ENCODE data around the gene REEP5. TPM values are rescaled to one million over a fixed set of nuclear protein-coding genes. Genes with fewer than 3 reads are reported as not detected.

The REEP5 gene
- total and polyA plus RNA-seq, 9 of the 15 experiments (the other 6 are each of a cell fraction or from before 2014, with no cell fraction given) = 14.7 to 102 (median 36.0) TPM

GRCh38 chr5:112948458-112948857, 26.4 kb upstream of the REEP5 start:
- ChIA-PET CTCF (ENCODE audit: low intra/inter-chr PET ratio) (no interaction called here), POLR2A (interaction anchor here (0.6 kb wide), 1 partner anchor 12 kb away, joined by 3 read pairs; no protein-coding TSS in a partner anchor)
- Histone ChIP-seq H3K9me1 (ENCODE audit: control insufficient read depth, insufficient read depth, low read length) (no peaks in the 10 kb centered on the region), H3K36me3 (ENCODE audit: control insufficient read depth, insufficient read depth, low read length) (no peaks in the 10 kb centered on the region), H3K27ac (ENCODE audit: extremely low read depth, low read depth, low read length) (no peak overlapping the region), H3K79me2 (ENCODE audit: control insufficient read depth, insufficient read depth, low read length) (no peaks in the 10 kb centered on the region), H3K4me2 (ENCODE audit: insufficient read depth, low read length) (no peak overlapping the region), H3K27me3 (ENCODE audit: control insufficient read depth in 2 of 2, insufficient read depth in 2 of 2, low read length in 2 of 2) (no peaks in the 10 kb centered on the region; a peak in 1 of 5 replicates), H3K4me1 (replicated peaks in 1 of 2; ENCODE audit: control insufficient read depth in 2 of 2, insufficient read depth in 2 of 2, low read length in 2 of 2) (no peaks in the 10 kb centered on the region; a peak in 1 of 5 replicates), H3K9ac (ENCODE audit: insufficient read depth in 1 of 2, low read depth in 2 of 2, low read length in 2 of 2) (no peak overlapping the region), H2AFZ (ENCODE audit: low read depth, low read length) (no peak overlapping the region), H4K20me1 (replicated peaks; ENCODE audit: control insufficient read depth, insufficient read depth, low read length) (no peaks in the 10 kb centered on the region), H3K4me3 (no peak overlapping the region), H3K9me3 (replicated peaks; ENCODE audit: control insufficient read depth, insufficient read depth, low read depth, low read length) (no peaks in the 10 kb centered on the region)
- DNase-seq (ENCODE audit: extremely low read depth in 1 of 4, low spot score in 3 of 4) (no peak), ATAC-seq (no peak), FAIRE-seq (no peak)
- TF ChIP-seq MAFK (IDR thresholded peaks at IDR 0.05; ENCODE audit: low read length) = peak; percentile 27; the same call in 1 of the 2 replicates
- no peak for TF ChIP-seq CHAMP1 (IDR thresholded peaks at IDR 0.05)
- peak; percentile 9; the same call in 1 of the 2 replicates for TF ChIP-seq MAFG (tag; conservative IDR thresholded peaks at IDR 0.05)
- no peak for TF ChIP-seq CEBPG (CRISPR knock-in tag; IDR thresholded peaks at IDR 0.05)
- TF ChIP-seq CEBPG (tag; conservative IDR thresholded peaks at IDR 0.05 in 1 of 2, IDR thresholded peaks at IDR 0.05 in 1 of 2) = peak; percentile 22 to 44; a peak in 1 of 4 replicates
- TF ChIP-seq MAFF (IDR thresholded peaks at IDR 0.05; ENCODE audit: low read length) = peak; percentile 42; the same call in 1 of the 2 replicates
- peak; percentile 87 for TF ChIP-seq ZNF316 (IDR thresholded peaks at IDR 0.05)
- peak; percentile 54; the same call in 1 of the 2 replicates for TF ChIP-seq C11orf30 (IDR thresholded peaks at IDR 0.05; ENCODE audit: low read depth)
- TF ChIP-seq NELFE (IDR thresholded peaks at IDR 0.05; ENCODE audit: insufficient read depth, insufficient read length) = no peak
- intact Hi-C loops (cut with micrococcal nuclease) (no loop called here), in situ Hi-C loops (cut with MboI) (no loop called here)
- 96% methylated on average over 1 of the region's 1 CpG for WGBS (ENCODE audit: insufficient coverage, low coverage, missing lambda C conversion rate)
- no TSS peak for BruUV-seq (replicated peaks)
